Measurements from ENCODE around the gene MED13L.

Gene MED13L

GRCh38 chr12:116076399-116076798 lies 201.1 kb downstream of the MED13L start:
- no peak for DNase-seq

GRCh38 chr12:116074686-116075085 lies 202.8 kb downstream of the MED13L start:
- no peak for DNase-seq

- no peak for DNase-seq
Observed at GRCh38 chr12:116071555-116072230, 205.8 kb downstream of the MED13L start.

- no peak for DNase-seq
Observed at GRCh38 chr12:116070444-116070843, 207.0 kb downstream of the MED13L start.

- no peak for DNase-seq
Observed at GRCh38 chr12:116069943-116070342, 207.6 kb downstream of the MED13L start.

- no peak for DNase-seq
Observed at GRCh38 chr12:116068853-116069252, 208.6 kb downstream of the MED13L start.

- DNase-seq, result no peak
Observed at GRCh38 chr12:116068371-116068770, 209.1 kb downstream of the MED13L start.

GRCh38 chr12:116067892-116068291 lies 209.6 kb downstream of the MED13L start:
- no peak for DNase-seq

- no peak for DNase-seq
Observed at GRCh38 chr12:116066381-116067230, 210.9 kb downstream of the MED13L start.

GRCh38 chr12:116065606-116066005 lies 211.9 kb downstream of the MED13L start:
- DNase-seq, result no peak

GRCh38 chr12:116064493-116064892 lies 213.0 kb downstream of the MED13L start:
- DNase-seq, result no peak

GRCh38 chr12:116062698-116063097 lies 214.8 kb downstream of the MED13L start:
- DNase-seq, result no peak

GRCh38 chr12:116060764-116061163 lies 216.7 kb downstream of the MED13L start:
- DNase-seq, result no peak

GRCh38 chr12:116059904-116060303 lies 217.6 kb downstream of the MED13L start:
- no peak for DNase-seq

GRCh38 chr12:116058574-116058973 lies 218.9 kb downstream of the MED13L start:
- no peak for DNase-seq

- DNase-seq, result no peak
Observed at GRCh38 chr12:116057356-116057755, 220.1 kb downstream of the MED13L start.

GRCh38 chr12:116055895-116056607 lies 221.4 kb downstream of the MED13L start:
- DNase-seq, result no peak

GRCh38 chr12:116054280-116054679 lies 223.2 kb downstream of the MED13L start:
- DNase-seq, result no peak

GRCh38 chr12:116053479-116054200 lies 223.9 kb downstream of the MED13L start:
- DNase-seq, result no peak

- DNase-seq, result no peak
Observed at GRCh38 chr12:116050275-116050674, 227.2 kb downstream of the MED13L start.

- DNase-seq, result no peak
Observed at GRCh38 chr12:116048879-116049278, 228.6 kb downstream of the MED13L start.

- no peak for DNase-seq
Observed at GRCh38 chr12:116046039-116046438, 231.5 kb downstream of the MED13L start.

- DNase-seq, result no peak
Observed at GRCh38 chr12:116045150-116045549, 232.3 kb downstream of the MED13L start.
